Measurements from ENCODE around the gene FAM43B.

Gene FAM43B

GRCh38 chr1:20573987-20574386 is 21.6 kb downstream of the FAM43B start:
- TF ChIP-seq CTCF (IDR thresholded peaks at IDR 0.05; ENCODE audit: unreplicated experiment in 3 of 3), result no peak
- Mint-ChIP-seq H3K9me3 (peaks cover 5% of the 10 kb centered on the region), H3K36me3 (ENCODE audit: low read depth) (no peaks in the 10 kb centered on the region), H3K27me3 (ENCODE audit: low read depth) (peaks cover 23% of the 10 kb centered on the region), H3K4me3 (no peak overlapping the region), H3K4me1 (no peaks in the 10 kb centered on the region), H3K27ac (no peak overlapping the region)

GRCh38 chr1:20574686-20575540 is 22.5 kb downstream of the FAM43B start:
- Mint-ChIP-seq H3K27ac (no peak overlapping the region), H3K4me1 (no peaks in the 10 kb centered on the region), H3K4me3 (no peak overlapping the region), H3K9me3 (peaks cover 5% of the 10 kb centered on the region), H3K36me3 (ENCODE audit: low read depth) (no peaks in the 10 kb centered on the region), H3K27me3 (ENCODE audit: low read depth) (peaks cover 18% of the 10 kb centered on the region)
- TF ChIP-seq CTCF (IDR thresholded peaks at IDR 0.05; ENCODE audit: unreplicated experiment in 3 of 3), result peak; percentile 55 to 63 (median 59)

- Mint-ChIP-seq H3K4me1 (no peaks in the 10 kb centered on the region), H3K27me3 (ENCODE audit: low read depth) (peaks cover 14% of the 10 kb centered on the region), H3K36me3 (ENCODE audit: low read depth) (no peaks in the 10 kb centered on the region), H3K9me3 (peaks cover 5% of the 10 kb centered on the region), H3K27ac (no peak overlapping the region), H3K4me3 (no peak overlapping the region)
- TF ChIP-seq CTCF (IDR thresholded peaks at IDR 0.05; ENCODE audit: unreplicated experiment in 3 of 3), result no peak
Measured at GRCh38 chr1:20575541-20576336, 23.4 kb downstream of the FAM43B start.

- Mint-ChIP-seq H3K4me1 (no peaks in the 10 kb centered on the region), H3K9me3 (no peaks in the 10 kb centered on the region), H3K36me3 (ENCODE audit: low read depth) (no peaks in the 10 kb centered on the region), H3K27me3 (ENCODE audit: low read depth) (peaks cover 16% of the 10 kb centered on the region), H3K27ac (no peak overlapping the region), H3K4me3 (no peak overlapping the region)
- no peak for TF ChIP-seq CTCF (IDR thresholded peaks at IDR 0.05; ENCODE audit: unreplicated experiment in 3 of 3)
Measured at GRCh38 chr1:20578062-20578461, 25.7 kb downstream of the FAM43B start.

GRCh38 chr1:20578721-20579395 is 26.5 kb downstream of the FAM43B start:
- Mint-ChIP-seq H3K27ac (no peak overlapping the region), H3K4me1 (no peaks in the 10 kb centered on the region), H3K9me3 (no peaks in the 10 kb centered on the region), H3K27me3 (ENCODE audit: low read depth) (peaks cover 11% of the 10 kb centered on the region), H3K36me3 (ENCODE audit: low read depth) (no peaks in the 10 kb centered on the region), H3K4me3 (no peak overlapping the region)
- no peak for TF ChIP-seq CTCF (IDR thresholded peaks at IDR 0.05; ENCODE audit: unreplicated experiment in 3 of 3)

Data from nephron (organoid).